ENCODE results near the gene NPTN. TPM values are rescaled to one million over a fixed set of nuclear protein-coding genes. Genes with fewer than 3 reads are reported as not detected.

NPTN gene
- total and polyA plus RNA-seq, 2 of the 13 experiments (the other 11 are each of a cell fraction or from before 2014, with no cell fraction given), result 78.0 to 110 TPM

GRCh38 chr15:73518180-73518862 lies 114.9 kb downstream of the NPTN start:
- no peak overlapping the region for H2AFZ ChIP-seq (ENCODE audit: low read length)
- H3K4me1 ChIP-seq (ENCODE audit: insufficient read depth, low read length), result no peaks in the 10 kb centered on the region
- DNase-seq (ENCODE audit: low spot score), result no peak
- ATAC-seq, result no peak
- no peaks in the 10 kb centered on the region for H3K79me2 ChIP-seq (ENCODE audit: insufficient read depth, low read length)
- no peak overlapping the region for H3K9ac ChIP-seq (ENCODE audit: insufficient read depth, low read depth, low read length)
- no peaks in the 10 kb centered on the region for H3K9me3 ChIP-seq (ENCODE audit: low read length)
- POLR2A ChIA-PET, result no interaction called here
- H3K4me2 ChIP-seq (ENCODE audit: low read depth, low read length), result no peak overlapping the region
- H4K20me1 ChIP-seq (ENCODE audit: insufficient read depth, low read length), result no peaks in the 10 kb centered on the region
- in situ Hi-C loops (cut with HindIII; ENCODE audit: extremely low pct_ligation_motif_present, low pct_unique_long_range_greater_than_20kb) (no loop called here), intact Hi-C loops (cut with micrococcal nuclease; ENCODE audit: unreplicated experiment) (no loop called here)
- TF ChIP-seq MIER2 (CRISPR knock-in tag; IDR thresholded peaks at IDR 0.05), result no peak
- TF ChIP-seq EEA1 (CRISPR knock-in tag; IDR thresholded peaks at IDR 0.05; ENCODE audit: borderline replicate concordance), result no peak
- no peak for TF ChIP-seq ZNF121 (CRISPR knock-in tag; IDR thresholded peaks at IDR 0.05)
- no peak for TF ChIP-seq E2F2 (CRISPR knock-in tag; IDR thresholded peaks at IDR 0.05; ENCODE audit: borderline replicate concordance)
- no peak for TF ChIP-seq ZNF20 (CRISPR knock-in tag; IDR thresholded peaks at IDR 0.05)
- no peak for TF ChIP-seq ZSCAN9 (CRISPR knock-in tag; IDR thresholded peaks at IDR 0.05; ENCODE audit: borderline replicate concordance)
- no peak for TF ChIP-seq ZNF761 (CRISPR knock-in tag; conservative IDR thresholded peaks at IDR 0.05)
- no peak for TF ChIP-seq ZBTB8A (CRISPR knock-in tag; IDR thresholded peaks at IDR 0.05; ENCODE audit: borderline replicate concordance, low read depth)
- TF ChIP-seq HMG20B (CRISPR knock-in tag; conservative IDR thresholded peaks at IDR 0.05), result no peak
- TF ChIP-seq KDM5A (IDR thresholded peaks at IDR 0.05; ENCODE audit: borderline replicate concordance, low read length), result no peak
- TF ChIP-seq ZNF101 (CRISPR knock-in tag; IDR thresholded peaks at IDR 0.05; ENCODE audit: borderline replicate concordance, low read depth), result no peak
- TF ChIP-seq FOXO4 (CRISPR knock-in tag; conservative IDR thresholded peaks at IDR 0.05), result no peak
- no peak for TF ChIP-seq ZNF788 (CRISPR knock-in tag; IDR thresholded peaks at IDR 0.05; ENCODE audit: borderline replicate concordance)
- no peak for TF ChIP-seq ZFP36L1 (CRISPR knock-in tag; IDR thresholded peaks at IDR 0.05)
- no peak for TF ChIP-seq RORA (CRISPR knock-in tag; IDR thresholded peaks at IDR 0.05)
- TF ChIP-seq RCOR2 (CRISPR knock-in tag; IDR thresholded peaks at IDR 0.05), result no peak
- no peak overlapping the region for H3K4me3 ChIP-seq (replicated peaks in 1 of 3; ENCODE audit: insufficient read depth in 1 of 3, low read depth in 2 of 3, low read length in 3 of 3)
- no peak overlapping the region for H3K27ac ChIP-seq (ENCODE audit: extremely low read length, insufficient read depth, low read length)
- H3K36me3 ChIP-seq (replicated peaks in 1 of 2; ENCODE audit: control insufficient read depth in 1 of 2, insufficient read depth in 2 of 2, low read length in 2 of 2), result no peaks in the 10 kb centered on the region
- no peak for FAIRE-seq
- 14% methylated on average over 3 of the region's 3 CpGs for WGBS (ENCODE audit: low lambda C conversion rate)
- CTCF ChIA-PET (ENCODE audit: low intra/inter-chr PET ratio, low total read pairs), result no interaction called here
- BruUV-seq (replicated peaks), result no TSS peak
- no peaks in the 10 kb centered on the region; a peak in 1 of 5 replicates for H3K27me3 ChIP-seq (ENCODE audit: control insufficient read depth in 1 of 2, insufficient read depth in 2 of 2, low read length in 2 of 2)

All from HepG2 (cell line).